CD14-positive monocyte (primary cell): ENCODE results near the gene UACA. TPM values are rescaled to one million over a fixed set of nuclear protein-coding genes. Genes with fewer than 3 reads are reported as not detected.

Source experiments
- DNase-seq, 3 donors: peaks; one replicate each; pipeline ENCODE4 v3.0.0-alpha.2; 2011 to 2022
- H2AFZ ChIP-seq: 2 replicates; pipeline ENCODE4 v1.6.0; 2012; ENCODE audit warnings: mild to moderate bottlenecking, low read depth, low read length, inconsistent platforms; ENCODE audit not compliant: insufficient read depth, poor library complexity, severe bottlenecking
- H3K27ac ChIP-seq, 2 donors: 1 replicate in 1 of 2; 2 replicates in 1 of 2; pipeline ENCODE4 v1.5.1; 2012 to 2013; ENCODE audit warnings: low read length in 2 of 2, control low read depth in 1 of 2, inconsistent platforms in 1 of 2, low read depth in 1 of 2, mild to moderate bottlenecking in 1 of 2
- H3K27me3 ChIP-seq, 2 donors: one replicate each; pipeline versions ENCODE4 v1.6.0 to v1.6.1; 2011 to 2013; ENCODE audit warnings: low read length in 2 of 2; ENCODE audit not compliant: control insufficient read depth in 2 of 2, insufficient read depth in 2 of 2
- H3K36me3 ChIP-seq, 2 donors: replicated peaks in 1 of 2; 1 replicate in 1 of 2; 2 replicates in 1 of 2; pipeline versions ENCODE4 v1.5.1 to v1.6.1; 2012 to 2013; ENCODE audit warnings: low read length in 2 of 2, control low read depth in 1 of 2, inconsistent platforms in 1 of 2, mild to moderate bottlenecking in 1 of 2; ENCODE audit not compliant: insufficient read depth in 2 of 2, control insufficient read depth in 1 of 2
- H3K4me1 ChIP-seq, 2 donors: 1 replicate in 1 of 2; 2 replicates in 1 of 2; pipeline versions ENCODE4 v1.5.1 to v1.6.1; 2012 to 2013; ENCODE audit warnings: low read length in 2 of 2, control low read depth in 1 of 2, inconsistent platforms in 1 of 2, mild to moderate bottlenecking in 1 of 2, moderate library complexity in 1 of 2; ENCODE audit not compliant: insufficient read depth in 2 of 2, control insufficient read depth in 1 of 2
- H3K4me2 ChIP-seq: replicated peaks from 2 replicates; pipeline ENCODE3; 2012; ENCODE audit warnings: low read length, moderate library complexity, mild to moderate bottlenecking; ENCODE audit not compliant: poor library complexity, severe bottlenecking; ENCODE audit errors: extremely low read depth
- H3K4me3 ChIP-seq, 3 experiments: fragments of 200-600 bp in 1 of 3; sonication (generic) in 1 of 3; replicated peaks in 1 of 3; 1 replicate in 2 of 3; 2 replicates in 1 of 3; pipeline ENCODE4 v1.5.1; 2011 to 2013; ENCODE audit warnings: low read length in 3 of 3, mild to moderate bottlenecking in 3 of 3, control low read depth in 2 of 3, low read depth in 2 of 3, inconsistent platforms in 1 of 3, moderate library complexity in 1 of 3
- H3K79me2 ChIP-seq: 2 replicates; pipeline ENCODE4 v1.6.0; 2012; ENCODE audit warnings: mild to moderate bottlenecking, control low read depth, inconsistent platforms, low read length, moderate library complexity; ENCODE audit not compliant: insufficient read depth
- H3K9ac ChIP-seq: 2 replicates; pipeline ENCODE4 v1.6.0; 2017; ENCODE audit warnings: low read length, mild to moderate bottlenecking; ENCODE audit not compliant: insufficient read depth, poor library complexity, severe bottlenecking
- H3K9me3 ChIP-seq, 2 donors: replicated peaks in 1 of 2; 1 replicate in 1 of 2; 2 replicates in 1 of 2; pipeline versions ENCODE4 v1.5.1 to v1.6.1; 2012 to 2013; ENCODE audit warnings: low read length in 2 of 2, control low read depth in 1 of 2; ENCODE audit not compliant: control insufficient read depth in 1 of 2, insufficient read depth in 1 of 2
- H4K20me1 ChIP-seq: 2 replicates; pipeline ENCODE4 v1.6.0; 2012; ENCODE audit warnings: mild to moderate bottlenecking, low read length, control low read depth, moderate library complexity; ENCODE audit not compliant: insufficient read depth
- H3K27ac Mint-ChIP-seq, 7 donors: one replicate each; pipeline ENCODE4 v1.8.0; 2020; ENCODE audit warnings: mild to moderate bottlenecking in 7 of 7, mixed read lengths in 7 of 7, moderate library complexity in 6 of 7, inconsistent platforms in 2 of 7
- H3K27me3 Mint-ChIP-seq, 3 donors: one replicate each; pipeline ENCODE4 v1.8.0; 2021 to 2022; ENCODE audit warnings: low read depth in 3 of 3, mild to moderate bottlenecking in 3 of 3, mixed read lengths in 3 of 3, moderate library complexity in 3 of 3, inconsistent platforms in 1 of 3
- H3K36me3 Mint-ChIP-seq, 2 donors: one replicate each; pipeline ENCODE4 v1.8.0; 2020; ENCODE audit warnings: mixed read lengths in 2 of 2, inconsistent platforms in 1 of 2, mild to moderate bottlenecking in 1 of 2
- H3K4me1 Mint-ChIP-seq: one replicate; pipeline ENCODE4 v1.8.0; 2020; ENCODE audit warnings: mild to moderate bottlenecking, mixed read lengths
- H3K4me3 Mint-ChIP-seq, 2 donors: one replicate each; pipeline ENCODE4 v1.8.0; 2020; ENCODE audit warnings: mild to moderate bottlenecking in 2 of 2, mixed read lengths in 2 of 2, moderate library complexity in 1 of 2
- H3K9me3 Mint-ChIP-seq, 7 donors: one replicate each; pipeline ENCODE4 v1.8.0; 2020 to 2022; ENCODE audit warnings: mixed read lengths in 7 of 7, mild to moderate bottlenecking in 6 of 7, moderate library complexity in 6 of 7, inconsistent platforms in 2 of 7
- CTCF ChIP-seq: fragments of 200-600 bp; IDR thresholded peaks from one replicate; pipeline ENCODE4 v1.8.0; 2022; ENCODE audit warnings: antibody characterized with exemption, mild to moderate bottlenecking
- WGBS: methylation state at CpG from one replicate; pipeline ENCODE4 v1.1.5; 2013; ENCODE audit warnings: missing lambda C conversion rate; ENCODE audit not compliant: insufficient coverage; 5-methylcytosine and 5-hydroxymethylcytosine counted together
- intact Hi-C, 2 donors: fragments of 100-400 bp; cut with micrococcal nuclease; formaldehyde crosslinking; loops; one replicate each; pipeline versions ENCODE4 v1.15.0 to v1.15.1; 2023
- polyA plus RNA-seq, 3 donors: library from polyadenylated mRNA; depleted of rRNA in 1 of 3; unstranded in 2 of 3; stranded (reverse) in 1 of 3; fragments of 300-500 nt in 2 of 3; fragments of >200 nt in 1 of 3; fragmentation: Illumina TruSeq in 2 of 3; gene quantifications; 1 replicate in 2 of 3; 2 replicates in 1 of 3; pipeline ENCODE4 v1.2.3, GENCODE V29; 2012 to 2021

The UACA gene
- polyA plus RNA-seq, 3 donors: 1.7 to 3.1 (median 2.4) TPM

GRCh38 chr15:70610541-70610940 is 152.8 kb downstream of the UACA start:
- Mint-ChIP-seq H3K4me3 (no peak overlapping the region), H3K36me3 (no peaks in the 10 kb centered on the region), H3K4me1 (peaks cover 3% of the 10 kb centered on the region), H3K27me3 (peaks cover 0 to 5% (median 2%) of the 10 kb centered on the region in 3 donors), H3K27ac (no peak overlapping the region), H3K9me3 (peaks cover 0 to 7% (median 0%) of the 10 kb centered on the region in 7 donors)
- no peaks in the 10 kb centered on the region for H3K9me3 ChIP-seq
- TF ChIP-seq CTCF: no peak
- no peak for DNase-seq
- H3K4me2 ChIP-seq: no peak overlapping the region
- no peak overlapping the region for H3K27ac ChIP-seq
- H3K9ac ChIP-seq: no peak overlapping the region
- H3K4me1 ChIP-seq: no peaks in the 10 kb centered on the region
- no peaks in the 10 kb centered on the region for H4K20me1 ChIP-seq
- WGBS: no CpG with 5 or more reads among the region's 2 CpGs
- no peak overlapping the region for H3K4me3 ChIP-seq
- H2AFZ ChIP-seq: no peak overlapping the region
- intact Hi-C loops: no loop called here
- no peaks in the 10 kb centered on the region for H3K36me3 ChIP-seq
- no peaks in the 10 kb centered on the region for H3K79me2 ChIP-seq
- H3K27me3 ChIP-seq: no peaks in the 10 kb centered on the region

DNA sequence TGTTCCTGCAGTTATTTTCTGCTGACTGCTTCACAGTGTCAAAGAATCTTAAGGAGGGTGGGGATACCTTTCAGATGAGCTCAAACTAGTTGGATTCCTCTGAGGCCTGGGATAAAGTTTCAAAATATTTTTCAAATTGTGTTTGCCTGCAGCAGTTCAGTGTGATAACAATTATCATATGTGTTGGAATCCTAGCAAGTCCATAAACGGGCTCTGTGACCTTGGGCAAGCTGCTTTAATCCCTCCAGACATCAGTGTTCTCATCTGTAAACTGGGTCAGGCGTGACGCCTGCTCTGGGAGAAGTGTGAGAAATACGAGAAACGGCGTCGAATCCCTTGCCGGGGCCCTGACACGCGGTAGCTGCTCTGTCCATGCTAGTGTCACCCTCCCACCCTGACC is 153.5 kb downstream of the UACA start:
- no peak overlapping the region for H2AFZ ChIP-seq
- Mint-ChIP-seq H3K36me3 (no peaks in the 10 kb centered on the region), H3K27ac (no peak overlapping the region)

More for the DNA sequence above, 153.5 kb downstream of the UACA start:
- Histone ChIP-seq H3K9me3 (no peaks in the 10 kb centered on the region), H3K4me1 (no peaks in the 10 kb centered on the region), H3K27ac (no peak overlapping the region), H4K20me1 (no peaks in the 10 kb centered on the region), H3K79me2 (no peaks in the 10 kb centered on the region), H3K27me3 (no peaks in the 10 kb centered on the region), H3K4me2 (no peak overlapping the region), H3K9ac (no peak overlapping the region), H3K4me3 (no peak overlapping the region), H3K36me3 (no peaks in the 10 kb centered on the region)
- intact Hi-C loops: no loop called here
- Mint-ChIP-seq H3K4me3 (no peak overlapping the region), H3K4me1 (peaks cover 3% of the 10 kb centered on the region), H3K9me3 (peaks cover 0 to 7% (median 0%) of the 10 kb centered on the region in 7 donors), H3K27me3 (peaks cover 0 to 6% (median 2%) of the 10 kb centered on the region in 3 donors)
- no peak for TF ChIP-seq CTCF
- no peak for DNase-seq
- 99% methylated on average over 8 of the region's 10 CpGs for WGBS
